Measurements from ENCODE around the gene CELF1.

DNA sequence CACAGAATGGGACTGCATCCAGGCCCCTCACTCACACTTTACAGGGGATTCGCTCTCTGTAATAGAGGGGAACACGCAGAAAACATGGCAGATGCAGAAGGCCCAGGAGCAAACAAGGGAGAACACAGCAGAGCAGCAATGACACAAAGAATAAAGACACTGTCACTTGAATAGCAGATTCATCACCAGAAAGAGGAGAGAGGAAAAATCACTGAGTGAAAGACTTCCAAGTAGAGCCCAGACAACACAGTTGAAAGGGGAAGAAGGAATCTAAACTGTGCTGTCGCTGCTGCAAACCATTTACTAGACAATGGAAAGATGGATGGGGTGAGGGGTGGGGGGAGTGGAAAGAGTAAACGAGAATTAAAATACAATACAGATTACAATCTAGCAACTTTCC lies 75.2 kb downstream of the CELF1 start:
- TF ChIP-seq, protein P1, sequence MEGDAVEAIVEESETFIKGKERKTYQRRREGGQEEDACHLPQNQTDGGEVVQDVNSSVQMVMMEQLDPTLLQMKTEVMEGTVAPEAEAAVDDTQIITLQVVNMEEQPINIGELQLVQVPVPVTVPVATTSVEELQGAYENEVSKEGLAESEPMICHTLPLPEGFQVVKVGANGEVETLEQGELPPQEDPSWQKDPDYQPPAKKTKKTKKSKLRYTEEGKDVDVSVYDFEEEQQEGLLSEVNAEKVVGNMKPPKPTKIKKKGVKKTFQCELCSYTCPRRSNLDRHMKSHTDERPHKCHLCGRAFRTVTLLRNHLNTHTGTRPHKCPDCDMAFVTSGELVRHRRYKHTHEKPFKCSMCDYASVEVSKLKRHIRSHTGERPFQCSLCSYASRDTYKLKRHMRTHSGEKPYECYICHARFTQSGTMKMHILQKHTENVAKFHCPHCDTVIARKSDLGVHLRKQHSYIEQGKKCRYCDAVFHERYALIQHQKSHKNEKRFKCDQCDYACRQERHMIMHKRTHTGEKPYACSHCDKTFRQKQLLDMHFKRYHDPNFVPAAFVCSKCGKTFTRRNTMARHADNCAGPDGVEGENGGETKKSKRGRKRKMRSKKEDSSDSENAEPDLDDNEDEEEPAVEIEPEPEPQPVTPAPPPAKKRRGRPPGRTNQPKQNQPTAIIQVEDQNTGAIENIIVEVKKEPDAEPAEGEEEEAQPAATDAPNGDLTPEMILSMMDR (conservative IDR thresholded peaks at IDR 0.05 in 1 of 2, IDR thresholded peaks at IDR 0.05 in 1 of 2; ENCODE audit: extremely low read depth in 1 of 2, insufficient read depth in 1 of 2, low read depth in 1 of 2, low read length in 2 of 2): no peak
- TF ChIP-seq EZH2 (IDR thresholded peaks at IDR 0.05; ENCODE audit: borderline replicate concordance, low read length): no peak

Data from mammary epithelial cell (primary cell).